Measurements from ENCODE around the gene CERT1.

The CERT1 gene

DNA sequence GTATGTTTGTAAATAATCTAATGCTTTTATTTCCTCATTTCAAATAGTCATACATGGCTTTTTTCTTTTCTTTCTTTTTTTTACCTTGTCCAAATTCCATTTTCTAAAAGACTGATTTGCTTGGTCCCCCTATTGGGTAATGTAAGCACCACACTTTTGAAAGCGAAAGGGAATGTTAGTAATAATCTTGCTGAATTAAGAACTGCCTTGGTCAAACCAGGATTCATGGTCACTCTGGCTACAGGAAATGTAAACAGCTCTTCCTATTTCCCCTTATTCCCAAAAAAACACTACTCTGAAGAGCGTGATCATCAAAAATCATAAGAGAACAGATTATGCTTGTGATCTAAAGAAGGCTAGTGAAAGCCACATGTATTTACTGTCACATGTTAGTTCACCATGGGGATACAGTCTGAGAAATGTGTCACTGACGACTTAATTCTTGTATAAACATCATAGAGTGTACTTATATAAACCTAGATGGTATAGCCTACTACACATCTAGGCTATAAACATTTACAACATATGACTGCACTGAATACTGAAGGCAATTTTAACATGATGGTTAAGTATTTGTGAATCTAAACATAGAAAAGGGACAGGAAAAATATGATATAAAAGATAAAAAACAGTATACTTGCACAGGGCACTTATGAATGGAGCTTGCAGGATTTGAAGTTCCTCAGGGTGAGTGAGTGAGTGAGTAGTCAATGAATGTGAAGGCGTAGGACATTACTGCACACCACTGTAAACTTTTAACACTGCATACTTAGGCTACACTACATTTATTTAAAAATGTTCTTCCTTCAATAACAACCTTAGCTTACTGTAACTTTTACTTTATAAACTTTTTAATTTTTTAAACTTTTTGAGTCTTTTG lies 99.1 kb downstream of the CERT1 start (continued):
- no peak for TF ChIP-seq SETDB1 (IDR thresholded peaks at IDR 0.05; ENCODE audit: insufficient read length, low read length)
- no peak for TF ChIP-seq ZNF600 (tag by site-specific recombination; IDR thresholded peaks at IDR 0.05)
- TF ChIP-seq ZNF501 (tag by site-specific recombination; IDR thresholded peaks at IDR 0.05), result no peak

- H3K4me3 ChIP-seq (ENCODE audit: low read depth, low read length), result no peak overlapping the region
- no peaks in the 10 kb centered on the region for H3K4me1 ChIP-seq (ENCODE audit: control insufficient read depth, insufficient read depth, low read length)
- H3K36me3 ChIP-seq (ENCODE audit: control insufficient read depth in 2 of 2, insufficient read depth in 1 of 2, low read length in 2 of 2), result peaks cover 0 to 13% of the 10 kb centered on the region in 2 experiments; a peak in 2 of 3 replicates
- POLR2A ChIA-PET, result no interaction called here
- no peak for TF ChIP-seq HOXC10 (CRISPR knock-in tag; IDR thresholded peaks at IDR 0.05)
- no peak for TF ChIP-seq IKZF3 (tag by site-specific recombination; IDR thresholded peaks at IDR 0.05)
- TF ChIP-seq ZNF223 (tag by site-specific recombination; IDR thresholded peaks at IDR 0.05), result no peak
- TF ChIP-seq ZNF133 (tag by site-specific recombination; IDR thresholded peaks at IDR 0.05), result no peak
- no peak for TF ChIP-seq ZNF571 (tag by site-specific recombination; IDR thresholded peaks at IDR 0.05)
- no peak for TF ChIP-seq ZBTB8A (tag by site-specific recombination; IDR thresholded peaks at IDR 0.05)
- no peak for TF ChIP-seq ZNF112 (tag by site-specific recombination; IDR thresholded peaks at IDR 0.05)
- no peak for TF ChIP-seq ZBTB7A (tag by site-specific recombination; IDR thresholded peaks at IDR 0.05; ENCODE audit: low read depth)
- TF ChIP-seq, protein P1, sequence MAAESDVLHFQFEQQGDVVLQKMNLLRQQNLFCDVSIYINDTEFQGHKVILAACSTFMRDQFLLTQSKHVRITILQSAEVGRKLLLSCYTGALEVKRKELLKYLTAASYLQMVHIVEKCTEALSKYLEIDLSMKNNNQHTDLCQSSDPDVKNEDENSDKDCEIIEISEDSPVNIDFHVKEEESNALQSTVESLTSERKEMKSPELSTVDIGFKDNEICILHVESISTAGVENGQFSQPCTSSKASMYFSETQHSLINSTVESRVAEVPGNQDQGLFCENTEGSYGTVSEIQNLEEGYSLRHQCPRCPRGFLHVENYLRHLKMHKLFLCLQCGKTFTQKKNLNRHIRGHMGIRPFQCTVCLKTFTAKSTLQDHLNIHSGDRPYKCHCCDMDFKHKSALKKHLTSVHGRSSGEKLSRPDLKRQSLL (tag by site-specific recombination; IDR thresholded peaks at IDR 0.05), result no peak
- TF ChIP-seq ZNF280C (tag by site-specific recombination; IDR thresholded peaks at IDR 0.05), result no peak
- TF ChIP-seq, protein P2, sequence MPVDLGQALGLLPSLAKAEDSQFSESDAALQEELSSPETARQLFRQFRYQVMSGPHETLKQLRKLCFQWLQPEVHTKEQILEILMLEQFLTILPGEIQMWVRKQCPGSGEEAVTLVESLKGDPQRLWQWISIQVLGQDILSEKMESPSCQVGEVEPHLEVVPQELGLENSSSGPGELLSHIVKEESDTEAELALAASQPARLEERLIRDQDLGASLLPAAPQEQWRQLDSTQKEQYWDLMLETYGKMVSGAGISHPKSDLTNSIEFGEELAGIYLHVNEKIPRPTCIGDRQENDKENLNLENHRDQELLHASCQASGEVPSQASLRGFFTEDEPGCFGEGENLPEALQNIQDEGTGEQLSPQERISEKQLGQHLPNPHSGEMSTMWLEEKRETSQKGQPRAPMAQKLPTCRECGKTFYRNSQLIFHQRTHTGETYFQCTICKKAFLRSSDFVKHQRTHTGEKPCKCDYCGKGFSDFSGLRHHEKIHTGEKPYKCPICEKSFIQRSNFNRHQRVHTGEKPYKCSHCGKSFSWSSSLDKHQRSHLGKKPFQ (tag by site-specific recombination; IDR thresholded peaks at IDR 0.05), result no peak
- no peak for TF ChIP-seq ZEB2 (tag by site-specific recombination; IDR thresholded peaks at IDR 0.05)
- CTCF ChIA-PET, result no interaction called here
- no peaks in the 10 kb centered on the region for H3K9me3 ChIP-seq (ENCODE audit: control insufficient read depth, insufficient read depth, low read depth, low read length)
- H3K27ac ChIP-seq (ENCODE audit: extremely low read depth, low read depth, low read length), result no peak overlapping the region
Observed at GRCh38 chr5:75405296-75405695, 106.1 kb downstream of the CERT1 start.

- CTCF ChIA-PET, result no interaction called here
- POLR2A ChIA-PET, result no interaction called here
- no peak overlapping the region for H3K4me3 ChIP-seq (ENCODE audit: low read depth, low read length)
- no peaks in the 10 kb centered on the region for H3K4me1 ChIP-seq (ENCODE audit: control insufficient read depth, insufficient read depth, low read length)
- no peak overlapping the region for H3K27ac ChIP-seq (ENCODE audit: extremely low read depth, low read depth, low read length)
- peaks cover 4 to 5% of the 10 kb centered on the region in 2 experiments; a peak in 2 of 3 replicates for H3K36me3 ChIP-seq (ENCODE audit: control insufficient read depth in 2 of 2, insufficient read depth in 1 of 2, low read length in 2 of 2)
- H3K9me3 ChIP-seq (ENCODE audit: control insufficient read depth, insufficient read depth, low read depth, low read length), result no peaks in the 10 kb centered on the region
- TF ChIP-seq ZNF658 (tag by site-specific recombination; IDR thresholded peaks at IDR 0.05) (no peak), PATZ1 (tag by site-specific recombination; IDR thresholded peaks at IDR 0.05) (no peak), ZNF248 (tag by site-specific recombination; IDR thresholded peaks at IDR 0.05) (no peak), ZBTB48 (tag by site-specific recombination; IDR thresholded peaks at IDR 0.05) (no peak), ZNF501 (tag by site-specific recombination; IDR thresholded peaks at IDR 0.05) (no peak), ZNF114 (tag by site-specific recombination; IDR thresholded peaks at IDR 0.05) (no peak), ZNF639 (tag by site-specific recombination; IDR thresholded peaks at IDR 0.05) (no peak), ZNF558 (tag by site-specific recombination; IDR thresholded peaks at IDR 0.05) (no peak)
- TF ChIP-seq, protein P2 (tag by site-specific recombination; IDR thresholded peaks at IDR 0.05), result no peak
- TF ChIP-seq, protein P3, sequence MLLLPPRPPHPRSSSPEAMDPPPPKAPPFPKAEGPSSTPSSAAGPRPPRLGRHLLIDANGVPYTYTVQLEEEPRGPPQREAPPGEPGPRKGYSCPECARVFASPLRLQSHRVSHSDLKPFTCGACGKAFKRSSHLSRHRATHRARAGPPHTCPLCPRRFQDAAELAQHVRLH (tag by site-specific recombination; IDR thresholded peaks at IDR 0.05), result no peak
Observed at GRCh38 chr5:75395277-75395676, 116.2 kb downstream of the CERT1 start.

Data from HEK293 (cell line).